Sigmoid colon (tissue), 7 donors: ENCODE measurements around the gene HSPA4. TPM values are rescaled to one million over a fixed set of nuclear protein-coding genes. Genes with fewer than 3 reads are reported as not detected.

Source experiments
- DNase-seq: peaks from one replicate; pipeline ENCODE4 v3.0.0-alpha.2; 2019
- H3K27ac ChIP-seq, 4 donors: fragments of 200-600 bp; sonication (generic); one replicate each; pipeline ENCODE4 v1.5.1; 2016 to 2019; ENCODE audit warnings: mild to moderate bottlenecking in 1 of 4
- H3K27me3 ChIP-seq, 3 donors: fragments of 200-600 bp; sonication (generic); one replicate each; pipeline ENCODE4 v1.5.1; 2019; ENCODE audit warnings: mild to moderate bottlenecking in 1 of 3
- H3K36me3 ChIP-seq, 4 donors: fragments of 200-600 bp; sonication (generic); one replicate each; pipeline ENCODE4 v1.5.1; 2016 to 2019
- H3K4me1 ChIP-seq, 4 donors: fragments of 200-600 bp; sonication (generic); one replicate each; pipeline ENCODE4 v1.5.1; 2017 to 2019
- H3K4me3 ChIP-seq, 4 donors: fragments of 200-600 bp; sonication (generic); one replicate each; pipeline ENCODE4 v1.5.1; 2017 to 2019; ENCODE audit warnings: mild to moderate bottlenecking in 2 of 4, moderate library complexity in 1 of 4
- H3K9me3 ChIP-seq, 4 donors: fragments of 200-600 bp in 3 of 4; sonication (generic) in 3 of 4; one replicate each; pipeline versions ENCODE4 v1.5.1 to v1.6.1; 2013 to 2019
- CTCF ChIP-seq, 4 experiments: fragments of 450-650 bp in 3 of 4; fragments of 200-600 bp in 1 of 4; IDR thresholded peaks; one replicate each; pipeline ENCODE4 v1.5.1; 2016 to 2019; ENCODE audit warnings: antibody characterized with exemption in 4 of 4, mild to moderate bottlenecking in 3 of 4, moderate library complexity in 2 of 4
- EP300 ChIP-seq, 4 donors: sonication (generic); formaldehyde crosslinking; IDR thresholded peaks; one replicate each; pipeline ENCODE4 v1.6.1; 2017; ENCODE audit warnings: antibody characterized with exemption in 4 of 4
- POLR2A ChIP-seq, 2 donors: fragments of 450-650 bp; IDR thresholded peaks; one replicate each; pipeline ENCODE4 v1.6.1; 2016; ENCODE audit warnings: antibody characterized with exemption in 2 of 2, mild to moderate bottlenecking in 2 of 2, moderate library complexity in 2 of 2
- POLR2AphosphoS5 ChIP-seq, 4 donors: sonication (generic); formaldehyde crosslinking; IDR thresholded peaks; one replicate each; pipeline ENCODE4 v1.6.1; 2017; ENCODE audit warnings: antibody characterized with exemption in 4 of 4
- WGBS, 2 donors: extraction: QIAGEN DNeasy Blood & Tissue Kit; methylation state at CpG; one replicate each; pipeline ENCODE4 v1.1.7; 2013; 5-methylcytosine and 5-hydroxymethylcytosine counted together
- intact Hi-C: fragments of 100-400 bp; cut with DNase I; formaldehyde crosslinking; loops from one replicate; pipeline ENCODE4 v1.15.1; 2023
- polyA plus RNA-seq, 3 donors: library from polyadenylated mRNA; stranded (reverse); fragments of 200-250 nt; gene quantifications; one replicate each; pipeline ENCODE4 v1.2.3, GENCODE V29; 2013
- total RNA-seq, 4 donors: library from RNA; depleted of rRNA; stranded (reverse); fragments of >200 nt; gene quantifications; one replicate each; pipeline ENCODE4 v1.1.0, GENCODE V29; 2016
- donor health status: healthy with polysubstance abuse.
- donor health status: Bipolar disorder and iron deficiency.
- donor health status: healthy.

HSPA4 gene
- total and polyA plus RNA-seq, 7 donors, result 24.0 to 54.0 (median 40.3) TPM

DNA sequence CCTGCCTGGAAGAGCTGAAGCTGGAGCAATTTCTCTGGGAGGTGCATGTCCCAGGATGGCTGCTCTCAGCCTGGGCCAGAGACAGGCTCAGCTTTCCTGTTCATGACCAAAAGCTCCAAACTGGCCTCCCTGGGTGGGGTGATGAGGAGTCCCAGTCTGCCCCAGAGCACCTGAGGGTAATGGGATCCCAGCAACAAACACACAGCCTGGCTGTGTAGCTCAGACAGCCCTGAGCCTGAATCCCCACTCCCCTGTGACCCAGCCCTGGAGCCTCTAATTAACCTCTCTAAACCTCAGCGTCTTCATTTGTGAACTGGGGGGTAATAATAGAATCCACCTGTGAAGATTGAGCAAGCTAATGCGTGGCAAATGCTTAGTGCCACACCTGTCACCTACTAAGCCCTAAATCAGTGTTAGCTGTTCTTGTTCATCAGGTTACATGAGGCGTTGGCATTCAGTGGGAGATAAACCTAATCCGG is 67.5 kb downstream of the HSPA4 start:
- no peak for TF ChIP-seq EP300 (IDR thresholded peaks at IDR 0.05)
- intact Hi-C loops, result no loop called here
- DNase-seq, result no peak
- no peak overlapping the region for H3K27ac ChIP-seq
- no peaks in the 10 kb centered on the region for H3K36me3 ChIP-seq
- H3K9me3 ChIP-seq, result no peaks in the 10 kb centered on the region
- no peak overlapping the region for H3K4me3 ChIP-seq
- no peaks in the 10 kb centered on the region for H3K27me3 ChIP-seq
- peaks cover 0 to 20% (median 7%) of the 10 kb centered on the region in 4 donors for H3K4me1 ChIP-seq
- WGBS, 2 donors, result 33 to 78% methylated on average over 4 of the region's 4 CpGs

DNA sequence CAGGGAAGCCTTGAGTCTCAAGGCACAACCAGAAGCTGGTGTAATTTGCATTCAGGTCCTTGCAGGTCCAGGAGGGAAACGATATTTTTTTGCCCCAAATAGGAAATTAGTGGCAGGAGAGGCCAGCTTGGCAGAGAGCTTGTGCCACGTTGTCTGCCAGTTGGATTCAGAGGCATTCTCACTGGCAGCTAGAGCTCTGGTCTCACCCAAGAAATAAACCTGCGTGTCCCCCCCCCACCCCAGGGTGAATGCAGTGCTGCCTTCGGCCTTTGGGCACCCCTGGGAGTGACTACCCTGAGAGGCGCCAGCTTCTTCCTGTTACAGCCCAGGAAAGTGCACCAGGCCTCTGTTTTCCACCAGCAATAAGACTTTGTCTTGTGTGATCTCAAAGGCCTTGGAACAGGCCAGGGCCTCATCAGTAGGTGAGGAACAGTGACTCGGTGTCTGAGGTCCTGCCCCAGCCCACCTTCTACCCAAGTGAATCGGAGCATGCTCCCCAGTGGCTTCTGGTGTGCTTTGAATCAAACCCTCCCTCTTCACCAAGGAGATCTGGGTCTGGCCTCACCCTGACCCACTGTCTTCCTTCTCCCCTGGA is 68.4 kb downstream of the HSPA4 start:
- Histone ChIP-seq H3K36me3 (no peaks in the 10 kb centered on the region), H3K4me3 (no peak overlapping the region), H3K9me3 (no peaks in the 10 kb centered on the region), H3K27me3 (no peaks in the 10 kb centered on the region), H3K4me1 (peaks cover 0 to 20% (median 7%) of the 10 kb centered on the region in 4 donors), H3K27ac (no peak overlapping the region)
- intact Hi-C loops, result no loop called here
- 80 to 81% methylated on average over 7 of the region's 7 CpGs for WGBS, 2 donors
- no peak for DNase-seq
- TF ChIP-seq POLR2AphosphoS5 (IDR thresholded peaks at IDR 0.05) (no peak), POLR2A (IDR thresholded peaks at IDR 0.05) (no peak), EP300 (IDR thresholded peaks at IDR 0.05) (no peak), CTCF (IDR thresholded peaks at IDR 0.05) (no peak)

GRCh38 chr5:133121080-133121479 is 69.3 kb downstream of the HSPA4 start:
- Histone ChIP-seq H3K4me3 (no peak overlapping the region), H3K27ac (no peak overlapping the region), H3K4me1 (peaks cover 0 to 20% (median 7%) of the 10 kb centered on the region in 4 donors), H3K27me3 (no peaks in the 10 kb centered on the region), H3K9me3 (no peaks in the 10 kb centered on the region), H3K36me3 (no peaks in the 10 kb centered on the region)
- TF ChIP-seq POLR2A (IDR thresholded peaks at IDR 0.05) (no peak), POLR2AphosphoS5 (IDR thresholded peaks at IDR 0.05) (no peak), CTCF (IDR thresholded peaks at IDR 0.05) (no peak), EP300 (IDR thresholded peaks at IDR 0.05) (no peak)
- 8 to 49% methylated on average over 2 of the region's 2 CpGs for WGBS, 2 donors
- intact Hi-C loops, result no loop called here
- no peak for DNase-seq

DNA sequence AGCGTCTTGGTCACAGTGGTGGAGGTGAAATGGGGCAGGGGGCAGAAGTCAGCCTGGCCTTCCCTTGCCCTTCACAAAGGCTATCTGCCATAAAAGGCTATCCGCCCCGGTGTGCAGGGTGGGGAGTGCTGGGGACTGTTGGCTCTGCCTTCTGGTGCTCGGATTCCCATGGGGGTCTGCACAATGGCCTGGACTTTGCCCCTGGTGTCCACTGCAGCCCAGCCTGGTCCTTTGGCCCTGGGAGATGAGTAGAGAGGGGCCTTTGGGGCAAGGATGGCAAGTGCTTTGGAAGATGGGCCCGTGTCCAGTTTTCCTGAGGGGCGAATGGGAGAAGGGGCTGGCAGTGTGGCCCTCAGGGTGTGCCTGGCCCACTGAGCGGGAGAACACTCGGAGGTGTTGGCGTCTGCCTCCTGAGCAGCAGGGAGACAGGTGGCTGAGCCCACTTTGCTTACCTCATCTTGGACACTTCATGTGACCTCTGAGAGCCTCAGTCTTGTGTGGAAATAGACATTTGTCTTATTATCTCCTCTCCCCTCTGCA is 69.9 kb downstream of the HSPA4 start:
- Histone ChIP-seq H3K27ac (no peak overlapping the region), H3K4me1 (peaks cover 0 to 20% (median 7%) of the 10 kb centered on the region in 4 donors), H3K4me3 (no peak overlapping the region), H3K9me3 (no peaks in the 10 kb centered on the region), H3K36me3 (no peaks in the 10 kb centered on the region), H3K27me3 (no peaks in the 10 kb centered on the region)
- DNase-seq, result no peak
- intact Hi-C loops, result no loop called here
- TF ChIP-seq POLR2AphosphoS5 (IDR thresholded peaks at IDR 0.05), result no peak
- no peak for TF ChIP-seq POLR2A (IDR thresholded peaks at IDR 0.05)
- TF ChIP-seq EP300 (IDR thresholded peaks at IDR 0.05), result no peak
- TF ChIP-seq CTCF (IDR thresholded peaks at IDR 0.05), result no peak
- 72 to 83% methylated on average over 9 of the region's 9 CpGs for WGBS, 2 donors

- TF ChIP-seq EP300 (IDR thresholded peaks at IDR 0.05) (no peak), POLR2A (IDR thresholded peaks at IDR 0.05) (no peak), POLR2AphosphoS5 (IDR thresholded peaks at IDR 0.05) (no peak), CTCF (IDR thresholded peaks at IDR 0.05) (no peak)
- Histone ChIP-seq H3K36me3 (no peaks in the 10 kb centered on the region), H3K4me1 (peaks cover 0 to 20% (median 7%) of the 10 kb centered on the region in 4 donors), H3K9me3 (no peaks in the 10 kb centered on the region), H3K27ac (no peak overlapping the region), H3K27me3 (no peaks in the 10 kb centered on the region), H3K4me3 (no peak overlapping the region)
- no peak for DNase-seq
- intact Hi-C loops, result no loop called here
- WGBS, 2 donors, result 90 to 93% methylated on average over 4 of the region's 4 CpGs
Observed at GRCh38 chr5:133122711-133123110, 70.9 kb downstream of the HSPA4 start.
